K562 (cell line): ENCODE measurements around the gene CLTA. TPM values are rescaled to one million over a fixed set of nuclear protein-coding genes. Genes with fewer than 3 reads are reported as not detected.
"Not testable (repeated sequence)": the region's sequence is repeated elsewhere in the genome, so short reads cannot be mapped to it uniquely, and the experiment has no call there.

Experiments used
- ATAC-seq: fragments of 200-7000 bp; cut with Tn5 transposase; 3 replicates; pipeline ENCODE4 v1.9.1; 2020; ENCODE audit warnings: moderate library complexity
- BruUV-seq: library from RNA; stranded (reverse); fragments of 400-500 nt; replicated peaks from 2 replicates; lab custom pipeline; 2021; lab: Mats Ljungman, UMichigan
- CTCF ChIA-PET: fragments of 300-600 bp; formaldehyde crosslinking; extraction: SDS; loops from one replicate; lab custom pipeline; 2021; ENCODE audit warnings: low intra/inter-chr PET ratio; lab: Yijun Ruan, JAX
- POLR2A ChIA-PET: fragments of 300-600, 350-650 bp; sonication (Branson Sonifier 250); formaldehyde crosslinking; extraction: SDS; loops from one replicate; lab custom pipeline; 2021; ENCODE audit warnings: antibody characterized with exemption, inconsistent platforms; lab: Yijun Ruan, JAX
- DNase-seq, 4 experiments: peaks; one replicate each; pipeline versions ENCODE4 v3.0.0 to v3.0.0-alpha.2; 2011 to 2018; ENCODE audit warnings: low spot score in 3 of 4, mixed read lengths in 3 of 4; ENCODE audit errors: extremely low read depth in 1 of 4
- FAIRE-seq: peaks from 2 replicates; lab custom pipeline; 2011; peaks lifted over from hg19 to GRCh38; lab: Jason Lieb, UNC
- H2AFZ ChIP-seq: 2 replicates; pipeline ENCODE4 v1.6.0; 2011; ENCODE audit warnings: low read depth, low read length, control low read depth, inconsistent platforms
- H3K27ac ChIP-seq: fragments of 200-600 bp; 3 replicates; pipeline ENCODE4 v1.8.0; 2011; ENCODE audit warnings: low read depth, mild to moderate bottlenecking, control low read depth, inconsistent platforms, low read length, moderate library complexity, mixed read lengths; ENCODE audit errors: extremely low read depth
- H3K27me3 ChIP-seq, 2 experiments: fragments of 300-600 bp in 1 of 2; 2 replicates in 1 of 2; 3 replicates in 1 of 2; pipeline versions ENCODE4 v1.6.0 to v1.8.0; 2011; ENCODE audit warnings: inconsistent platforms in 2 of 2, low read length in 2 of 2, mild to moderate bottlenecking in 1 of 2, mixed read lengths in 1 of 2, moderate library complexity in 1 of 2; ENCODE audit not compliant: control insufficient read depth in 2 of 2, insufficient read depth in 2 of 2
- H3K36me3 ChIP-seq: fragments of 300-600 bp; 3 replicates; pipeline ENCODE4 v1.8.0; 2011; ENCODE audit warnings: mild to moderate bottlenecking, low read length, inconsistent platforms; ENCODE audit not compliant: control insufficient read depth, insufficient read depth
- H3K4me1 ChIP-seq, 2 experiments: fragments of 200-600 bp in 1 of 2; replicated peaks in 1 of 2; 2 replicates in 1 of 2; 3 replicates in 1 of 2; pipeline versions ENCODE4 v1.5.1 to v1.8.0; 2011; ENCODE audit warnings: inconsistent platforms in 2 of 2, low read length in 2 of 2, mild to moderate bottlenecking in 1 of 2, mixed read lengths in 1 of 2, moderate library complexity in 1 of 2; ENCODE audit not compliant: control insufficient read depth in 2 of 2, insufficient read depth in 2 of 2
- H3K4me2 ChIP-seq: 2 replicates; pipeline ENCODE4 v1.6.1; 2011; ENCODE audit warnings: low read length, control low read depth, inconsistent platforms, mixed read lengths; ENCODE audit not compliant: insufficient read depth
- H3K4me3 ChIP-seq: fragments of 200-600 bp; sonication (generic), shearing (Covaris generic); 2 replicates; pipeline ENCODE4 v1.5.1; 2016; ENCODE audit warnings: control low read depth, inconsistent platforms
- H3K79me2 ChIP-seq: fragments of 200-600 bp; 3 replicates; pipeline ENCODE4 v1.8.0; 2011; ENCODE audit warnings: low read length, inconsistent platforms; ENCODE audit not compliant: control insufficient read depth, insufficient read depth
- H3K9ac ChIP-seq, 2 experiments: 2 replicates each; pipeline versions ENCODE4 v1.6.0 to v1.6.1; 2011; ENCODE audit warnings: low read depth in 2 of 2, low read length in 2 of 2, control low read depth in 1 of 2, inconsistent platforms in 1 of 2, mild to moderate bottlenecking in 1 of 2, mixed read lengths in 1 of 2; ENCODE audit not compliant: insufficient read depth in 1 of 2
- H3K9me1 ChIP-seq: one replicate; pipeline ENCODE4 v1.6.0; 2011; ENCODE audit warnings: inconsistent platforms, mild to moderate bottlenecking, low read length, moderate library complexity; ENCODE audit not compliant: control insufficient read depth, insufficient read depth
- H3K9me3 ChIP-seq: replicated peaks from 2 replicates; pipeline ENCODE4 v1.5.1; 2011; ENCODE audit warnings: low read depth, low read length, inconsistent platforms; ENCODE audit not compliant: control insufficient read depth, insufficient read depth
- H4K20me1 ChIP-seq: replicated peaks from 2 replicates; pipeline ENCODE4 v1.6.1; 2011; ENCODE audit warnings: low read length, inconsistent platforms, mixed read lengths; ENCODE audit not compliant: control insufficient read depth, insufficient read depth
- WGBS: fragments of 100-300 bp; shearing (Covaris generic); methylation state at CpG from one replicate; pipeline ENCODE4 v1.1.6; 2016; ENCODE audit warnings: low coverage, mixed read lengths; ENCODE audit not compliant: insufficient coverage; ENCODE audit errors: missing lambda C conversion rate; 5-methylcytosine and 5-hydroxymethylcytosine counted together
- in situ Hi-C: fragments of 300-500 bp; cut with MboI; formaldehyde crosslinking; loops from 4 replicates; pipeline ENCODE4 v1.15.0; 2018; ENCODE audit warnings: inconsistent platforms, mixed read lengths
- intact Hi-C: fragments of 100-400 bp; cut with micrococcal nuclease; formaldehyde crosslinking; loops from 2 replicates; pipeline ENCODE4 v1.14.2; 2022
- polyA plus RNA-seq, 8 experiments: library from polyadenylated mRNA; depleted of rRNA in 4 of 8; stranded (reverse) in 5 of 8; unstranded in 3 of 8; fragments of >200 nt; fragmentation: Nextera tagmentation in 2 of 8; fragmentation: Illumina TruSeq in 1 of 8; extraction: Ambion mirVana in 2 of 8; extraction: Trizol in 1 of 8; gene quantifications; 2 replicates each; pipeline versions ENCODE4 v1.2.1 to v1.2.3, GENCODE V29; 2011 to 2014; ENCODE audit warnings: inconsistent platforms in 1 of 8, missing spikeins in 1 of 8
- total RNA-seq, 7 experiments: library from RNA; depleted of rRNA in 6 of 7; stranded (reverse); fragments of >200 nt in 6 of 7; fragmentation: Illumina TruSeq in 2 of 7; extraction: Trizol in 2 of 7; gene quantifications; 2 replicates each; pipeline versions ENCODE4 v1.2.1 to v1.2.3, GENCODE V29; 2011 to 2021; ENCODE audit warnings: low replicate concordance in 1 of 7

The CLTA gene
- total and polyA plus RNA-seq, 9 of the 15 experiments (the other 6 are each of a cell fraction or from before 2014, with no cell fraction given): 37.8 to 219 (median 144) TPM

DNA sequence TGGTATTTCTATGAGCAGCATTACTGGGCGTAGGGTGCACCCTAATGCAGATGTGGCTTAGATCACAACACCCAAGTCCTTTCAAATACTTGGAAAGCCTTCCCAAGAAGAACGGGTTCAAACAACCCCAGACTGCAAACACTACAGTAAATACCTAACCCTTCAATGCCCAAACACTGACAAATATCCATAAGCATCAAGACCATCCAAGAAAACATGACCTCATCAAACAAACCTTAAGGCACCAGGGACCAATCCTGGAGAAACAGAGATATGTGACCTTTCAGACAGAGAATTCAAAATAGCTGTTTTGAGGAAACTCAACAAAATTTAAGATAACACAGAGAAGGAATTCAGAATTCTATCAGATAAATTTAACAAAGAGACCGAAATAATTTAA, 15.5 kb upstream of the CLTA start:
- CTCF ChIA-PET, H3K36me3 ChIP-seq, intact Hi-C loops, H3K9ac ChIP-seq, H3K4me3 ChIP-seq, BruUV-seq, H4K20me1 ChIP-seq, ATAC-seq, H3K4me2 ChIP-seq, H3K79me2 ChIP-seq, DNase-seq, H2AFZ ChIP-seq, FAIRE-seq, H3K4me1 ChIP-seq, H3K9me1 ChIP-seq, in situ Hi-C loops, H3K9me3 ChIP-seq, H3K27ac ChIP-seq: not testable (repeated sequence)
- H3K27me3 ChIP-seq: peaks cover 0 to 12% of the 10 kb centered on the region in 2 experiments; a peak in 2 of 5 replicates
- 39% methylated on average over 3 of the region's 3 CpGs for WGBS
- POLR2A ChIA-PET: interaction anchor here (1.1 to 3.2 kb wide), 2 partner anchors 9 to 15 kb away, joined by 3 to 13 read pairs; partner anchors contain the start of gene CLTA

DNA sequence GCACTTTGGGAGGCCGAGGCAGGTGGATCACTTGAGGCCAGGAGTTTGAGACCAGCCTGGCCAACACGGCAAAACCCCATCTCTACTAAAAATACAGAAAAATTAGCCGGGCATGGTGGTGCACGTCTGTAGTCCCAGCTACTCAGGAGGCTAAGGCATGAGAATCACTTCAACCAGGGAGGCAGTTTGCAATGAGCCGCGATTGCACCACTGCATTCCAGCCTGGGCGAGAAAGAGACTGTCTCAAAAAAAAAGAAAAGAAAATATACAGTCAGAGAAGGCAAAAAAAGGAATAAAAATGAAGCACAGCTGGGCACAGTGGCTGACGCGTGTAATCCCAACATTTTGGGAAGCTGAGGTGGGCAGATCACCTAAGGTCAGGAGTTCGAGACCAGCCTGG, 14.2 kb upstream of the CLTA start:
- in situ Hi-C loops, H3K4me3 ChIP-seq, H3K9me1 ChIP-seq, ATAC-seq, H3K79me2 ChIP-seq, H3K36me3 ChIP-seq, DNase-seq, H2AFZ ChIP-seq, H3K27ac ChIP-seq, H3K27me3 ChIP-seq, intact Hi-C loops, CTCF ChIA-PET, H3K4me2 ChIP-seq, H3K9ac ChIP-seq, H4K20me1 ChIP-seq, FAIRE-seq, H3K9me3 ChIP-seq, H3K4me1 ChIP-seq, BruUV-seq, POLR2A ChIA-PET: not testable (repeated sequence)
- 58% methylated on average over 8 of the region's 10 CpGs for WGBS
